ENCODE results near the gene SFXN3.
"Not testable (repeated sequence)": the region's sequence is repeated elsewhere in the genome, so short reads cannot be mapped to it uniquely, and the experiment has no call there.

Gene SFXN3

DNA sequence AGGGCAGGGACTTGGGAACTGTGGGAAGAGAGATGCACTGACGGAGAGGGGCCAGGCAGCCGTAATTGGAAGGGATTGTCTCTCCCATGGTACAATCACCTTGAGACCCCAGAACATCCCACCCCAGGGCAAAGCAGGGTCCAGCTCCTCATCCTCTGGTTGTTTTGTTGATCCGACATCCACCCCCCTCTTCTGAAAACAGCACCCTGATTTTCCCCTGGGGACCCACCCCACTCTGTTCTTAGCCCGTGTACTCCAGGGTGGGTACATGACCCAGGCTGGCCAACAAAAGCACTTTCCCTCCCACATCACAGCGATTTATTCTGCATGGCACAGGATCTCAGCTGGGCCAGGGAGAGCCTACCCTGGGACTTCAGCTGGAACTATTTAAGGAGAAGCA, 14.2 kb upstream of the SFXN3 start:
- no peak for DNase-seq (ENCODE audit: low spot score)

- DNase-seq (ENCODE audit: low spot score) = no peak
Measured at GRCh38 chr10:101018118-101018599, 12.9 kb upstream of the SFXN3 start.

- DNase-seq (ENCODE audit: low spot score) = peak; percentile 84
Measured at GRCh38 chr10:101018600-101019439, 12.2 kb upstream of the SFXN3 start.

- DNase-seq (ENCODE audit: low spot score) = no peak
Measured at GRCh38 chr10:101019440-101019703, 11.7 kb upstream of the SFXN3 start.

DNA sequence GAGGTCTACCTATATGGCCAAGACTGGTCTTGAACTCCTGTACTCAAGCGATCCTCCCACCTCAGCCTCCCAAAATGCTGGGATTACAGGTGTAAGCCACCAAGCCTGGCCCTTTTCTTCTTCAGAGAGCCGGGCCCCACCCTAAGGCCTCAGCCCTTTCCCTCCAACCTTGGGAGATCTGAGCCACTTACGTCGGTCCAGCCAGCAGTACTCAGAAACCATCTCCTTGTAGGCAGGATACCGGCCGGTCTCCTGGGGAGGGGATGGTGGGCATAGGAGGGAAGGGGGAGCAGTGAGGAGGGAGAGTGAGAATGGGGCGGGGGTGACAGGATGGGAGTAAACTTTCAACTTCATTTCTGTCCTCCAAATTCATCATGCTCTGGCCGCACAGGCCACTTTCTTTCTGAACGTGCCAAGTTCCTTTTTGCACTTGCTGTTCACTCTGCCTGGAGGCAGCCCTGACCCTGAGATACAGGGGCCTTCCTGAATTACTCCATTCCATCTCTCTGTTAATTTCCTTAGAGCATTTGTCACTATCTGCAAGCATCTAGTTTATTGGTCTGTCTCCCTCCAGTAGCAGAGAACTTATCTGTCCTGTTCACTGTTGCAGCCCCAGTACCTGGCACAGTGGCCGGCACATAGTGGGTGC, 10.5 kb upstream of the SFXN3 start:
- DNase-seq (ENCODE audit: low spot score) = no peak

DNA sequence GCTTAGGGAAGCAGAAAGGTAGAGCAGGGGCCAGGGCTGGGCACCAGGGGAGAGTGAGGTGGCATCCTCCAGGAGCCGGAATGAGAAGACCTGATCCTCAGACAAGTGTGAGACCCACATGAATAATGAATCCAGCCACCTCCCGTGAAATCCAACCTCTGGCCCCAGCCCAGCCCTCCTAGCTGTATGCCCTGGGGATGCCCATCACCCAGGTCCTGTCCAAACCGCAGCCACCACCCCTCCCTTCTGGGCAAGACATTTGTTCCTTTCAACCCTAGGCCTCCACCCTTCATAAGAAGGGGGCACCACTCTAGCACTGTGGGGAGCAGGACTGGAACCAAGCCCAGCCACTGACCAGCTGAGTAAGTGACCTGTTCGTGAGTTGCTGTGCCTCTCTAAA, 9.8 kb upstream of the SFXN3 start:
- no peak for DNase-seq (ENCODE audit: low spot score)

GRCh38 chr10:101021692-101022251, 9.3 kb upstream of the SFXN3 start:
- no peak for DNase-seq (ENCODE audit: low spot score)

DNA sequence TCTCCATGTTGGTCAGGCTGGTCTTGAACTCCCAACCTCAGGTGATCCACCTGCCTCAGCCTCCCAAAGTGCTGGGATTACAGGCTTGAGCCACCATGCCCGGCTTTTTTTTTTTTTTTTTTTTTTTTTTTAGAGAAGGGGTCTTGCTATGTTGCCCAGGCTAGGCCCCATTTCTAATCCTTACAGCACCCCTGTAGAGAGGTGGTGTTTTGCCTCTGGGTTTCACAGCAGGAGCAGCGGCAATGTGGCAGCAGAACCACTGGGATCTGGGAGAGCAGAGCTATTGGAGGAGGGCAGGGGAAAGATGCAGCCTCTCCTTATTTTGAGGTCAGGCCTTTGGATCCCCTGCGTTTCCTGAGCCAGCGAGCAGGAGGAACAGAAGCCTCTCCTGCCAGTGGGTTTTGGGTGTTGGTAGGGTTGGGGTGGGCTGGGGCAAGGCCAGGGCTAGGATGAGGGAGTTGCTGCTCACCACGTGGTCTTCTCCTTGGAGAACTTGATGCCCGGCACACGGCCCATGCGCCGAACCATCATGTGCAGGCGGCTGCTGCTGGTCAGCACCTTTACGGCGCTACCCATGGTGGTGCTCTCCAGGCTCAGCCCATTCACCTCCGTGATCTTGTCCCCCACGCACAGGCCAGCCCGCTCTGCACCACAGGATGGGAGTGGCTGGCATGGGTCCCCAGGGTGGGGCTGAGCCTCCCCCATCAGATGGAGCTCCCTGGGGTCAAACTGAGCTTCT, 7.9 kb upstream of the SFXN3 start:
- DNase-seq (ENCODE audit: low spot score) = no peak

DNA sequence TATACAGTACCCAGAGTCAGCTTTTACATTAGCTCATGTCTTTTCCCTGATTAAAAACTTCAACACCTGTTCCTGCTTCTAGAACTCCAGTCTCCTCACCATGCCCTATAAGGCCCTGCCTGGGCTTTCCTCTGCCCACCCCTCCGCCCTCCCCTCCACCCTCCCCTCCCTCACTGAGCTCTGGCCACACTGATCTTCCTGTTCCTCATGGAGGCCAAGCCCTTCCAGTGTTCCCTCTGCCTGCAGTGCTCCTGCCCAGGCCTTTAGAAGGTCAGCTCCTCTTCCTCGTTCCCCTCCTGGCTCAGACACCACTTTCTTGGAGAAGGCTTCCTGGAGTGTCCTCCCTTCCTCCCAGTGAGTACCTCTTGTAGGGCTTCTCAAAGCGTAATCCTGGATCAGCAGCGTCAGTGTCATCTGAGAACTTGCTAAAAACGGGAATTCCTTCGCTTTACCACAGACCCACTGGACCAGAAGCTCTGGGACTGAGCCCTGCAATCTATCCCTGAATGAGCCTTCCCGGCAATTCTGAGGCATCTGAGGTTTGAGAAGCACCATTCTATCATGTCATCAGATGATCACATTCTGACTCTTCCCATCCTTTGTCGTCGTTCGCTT, 3.8 kb upstream of the SFXN3 start:
- no peak for DNase-seq (ENCODE audit: low spot score)

DNA sequence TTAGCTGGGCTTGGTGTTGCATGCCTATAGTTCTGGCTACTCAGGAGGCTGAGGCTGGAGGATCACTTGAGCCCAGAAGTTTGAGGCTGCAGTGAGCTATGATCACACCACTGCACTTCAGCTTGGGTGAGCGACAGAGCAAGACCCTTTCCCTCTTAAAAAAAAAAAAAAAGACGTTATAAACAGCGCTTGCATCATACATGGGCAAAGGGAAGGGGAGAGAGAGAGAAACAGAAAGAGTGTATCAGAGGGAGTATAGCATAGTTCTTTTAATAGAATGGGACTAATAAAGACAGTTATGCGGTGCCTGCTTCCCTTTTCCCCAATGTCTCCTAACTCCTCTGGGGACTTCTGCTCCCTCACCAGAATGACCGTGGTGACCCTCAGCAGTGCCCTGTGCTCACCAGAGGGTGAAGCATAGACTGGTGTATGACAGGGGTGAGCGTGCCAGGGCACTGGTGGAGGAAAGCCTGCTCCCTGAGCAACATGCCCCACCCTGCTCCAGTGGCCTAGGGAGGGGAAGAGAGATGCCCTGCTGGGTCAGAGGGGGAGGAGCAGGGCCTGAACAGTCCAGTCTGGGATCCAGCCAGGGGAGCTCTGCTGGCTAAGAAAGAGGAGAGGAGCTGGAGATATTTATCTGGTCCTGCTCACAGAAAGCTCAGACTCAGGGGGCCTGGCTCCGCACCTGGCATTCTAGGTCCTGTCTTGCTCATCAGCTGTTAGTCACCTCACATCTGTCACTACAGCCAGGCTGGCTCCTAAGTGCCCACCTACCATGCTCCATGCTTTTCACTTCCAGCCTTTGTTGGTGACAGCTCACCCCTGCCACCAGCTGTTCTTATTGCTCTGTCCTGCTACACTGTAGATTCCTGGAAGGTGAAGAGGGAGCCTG, 2.3 kb upstream of the SFXN3 start:
- no peak for DNase-seq (ENCODE audit: low spot score)

DNA sequence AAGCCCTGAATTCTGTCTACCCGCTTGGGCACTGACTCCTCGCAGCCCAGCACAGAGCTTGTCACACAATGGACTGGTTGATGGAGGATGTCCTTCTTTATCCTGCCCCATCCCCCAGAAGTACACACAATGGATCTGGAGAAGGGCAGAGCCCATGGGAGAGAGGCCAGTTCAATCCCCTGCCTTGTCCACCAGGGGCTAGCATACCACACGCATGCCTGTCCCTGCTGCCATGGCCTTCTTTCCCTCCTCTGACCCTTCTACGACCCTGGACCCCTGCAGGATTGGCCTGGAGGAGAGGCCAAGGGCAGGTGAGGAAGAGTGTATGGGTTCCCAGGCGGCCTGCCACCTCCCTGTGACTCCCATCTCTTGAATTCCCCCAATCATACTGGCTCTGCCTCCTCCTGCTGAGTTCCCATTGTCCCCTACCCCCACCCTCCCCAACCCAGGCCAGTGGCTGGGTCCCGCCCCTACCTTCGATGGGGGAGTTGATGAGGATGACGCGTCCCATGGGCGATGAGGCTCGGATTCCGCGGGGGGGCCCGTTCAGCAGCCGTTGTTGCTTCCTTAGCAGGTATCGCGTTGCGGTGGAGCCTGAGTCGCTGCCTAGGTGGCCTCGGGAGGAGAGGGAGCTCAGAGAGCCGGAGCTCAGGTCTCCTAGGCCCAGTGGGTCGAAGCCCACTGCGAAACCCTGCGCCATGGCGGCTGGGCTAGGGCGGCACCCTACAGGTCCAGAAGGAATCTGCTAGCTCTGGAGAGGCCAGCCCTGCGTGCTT, 1.3 kb upstream of the SFXN3 start:
- no peak for DNase-seq (ENCODE audit: low spot score)

- DNase-seq (ENCODE audit: low spot score) = no peak
Measured at GRCh38 chr10:101030496-101031127, 422 bp upstream of the SFXN3 start.

GRCh38 chr10:101031796-101032636, 982 bp downstream of the SFXN3 start:
- peak; percentile 87 for DNase-seq (ENCODE audit: low spot score)

DNA sequence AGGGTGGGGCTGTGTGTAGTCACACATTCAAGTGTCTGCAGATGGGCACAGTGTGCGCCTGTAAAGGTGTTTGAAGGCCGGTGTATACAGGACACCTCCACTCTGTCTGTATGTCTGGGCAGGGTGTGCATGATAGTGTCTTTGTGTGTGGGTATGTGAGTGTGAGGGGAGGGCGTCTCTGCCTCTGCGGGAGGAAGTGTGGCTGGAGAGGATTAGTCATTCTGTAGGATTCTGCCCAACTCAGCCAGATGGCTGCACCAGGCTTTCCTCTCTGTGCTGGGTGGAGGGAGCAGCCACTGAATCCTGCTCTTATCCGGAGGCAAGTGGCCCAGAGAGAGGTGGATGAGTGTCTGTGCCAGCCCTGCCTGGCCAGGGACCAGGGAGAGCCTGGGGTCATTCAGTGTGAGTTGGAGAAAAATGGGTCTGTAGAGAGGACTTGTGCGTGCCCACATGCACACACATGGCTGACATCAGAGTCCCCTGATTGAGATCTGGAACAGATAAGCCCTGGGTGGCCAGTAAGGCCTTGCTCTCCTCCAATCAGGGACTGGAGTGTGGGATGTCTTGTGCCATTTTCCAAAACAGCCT, 1.7 kb downstream of the SFXN3 start:
- DNase-seq (ENCODE audit: low spot score) = peak; percentile 78

- DNase-seq (ENCODE audit: low spot score) = no peak
Measured at GRCh38 chr10:101033276-101033675, 2.2 kb downstream of the SFXN3 start.

DNA sequence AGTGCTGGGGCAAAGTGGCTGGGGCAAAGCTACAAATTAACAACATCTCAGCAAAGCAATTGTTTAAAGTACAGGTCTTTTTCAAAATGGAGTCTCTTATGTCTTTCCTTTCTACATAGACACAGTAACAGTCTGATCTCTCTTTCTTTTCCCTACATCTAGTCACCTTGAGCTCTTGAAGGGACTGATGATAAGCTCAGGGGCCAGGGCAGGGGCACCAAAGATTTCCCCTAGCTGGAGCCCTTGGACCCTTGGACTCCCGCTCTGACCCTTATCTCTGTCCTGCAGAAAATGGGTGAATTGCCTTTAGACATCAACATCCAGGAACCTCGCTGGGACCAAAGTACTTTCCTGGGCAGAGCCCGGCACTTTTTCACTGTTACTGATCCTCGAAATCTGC, 3.4 kb downstream of the SFXN3 start:
- not testable (repeated sequence) for DNase-seq (ENCODE audit: low spot score)

GRCh38 chr10:101035314-101035713, 4.3 kb downstream of the SFXN3 start:
- no peak for DNase-seq (ENCODE audit: low spot score)

DNA sequence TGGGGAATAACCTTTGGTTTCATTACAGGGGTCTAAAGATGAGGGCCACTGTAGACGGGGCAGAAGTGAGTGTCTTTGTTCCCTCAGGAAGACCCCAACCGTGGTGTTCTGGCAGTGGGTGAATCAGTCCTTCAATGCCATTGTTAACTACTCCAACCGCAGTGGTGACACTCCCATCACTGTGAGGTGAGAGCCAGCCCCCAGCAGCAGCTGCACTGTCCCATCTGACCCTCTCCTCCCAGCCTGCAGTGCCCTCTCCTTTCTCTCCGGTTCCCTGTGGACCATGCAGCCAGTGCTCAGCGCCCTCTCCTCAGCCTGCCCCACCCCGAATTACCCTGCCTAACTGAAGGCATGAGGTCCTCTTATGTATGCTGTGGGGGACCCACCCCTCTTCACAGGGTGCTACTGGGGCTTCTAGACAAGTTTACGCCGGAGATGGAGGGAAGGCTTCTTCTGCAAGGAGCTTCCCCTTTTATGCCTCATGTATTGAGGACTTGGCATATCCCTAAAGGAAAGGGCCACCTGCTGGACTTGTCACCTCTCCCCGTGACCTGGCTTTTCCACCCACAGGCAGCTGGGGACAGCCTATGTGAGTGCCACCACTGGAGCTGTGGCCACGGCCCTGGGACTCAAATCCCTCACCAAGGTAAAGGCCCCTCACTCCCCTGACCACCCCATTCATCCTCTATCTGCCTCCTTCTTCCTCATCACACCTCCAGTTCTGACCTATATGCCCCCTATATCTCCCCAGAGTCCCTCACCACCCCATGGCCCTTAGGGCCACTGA, 5.1 kb downstream of the SFXN3 start:
- no peak for DNase-seq (ENCODE audit: low spot score)
